Neural progenitor cell (in vitro differentiated cells): ENCODE results near the gene PACC1.

ENCODE experiments used
- CTCF ChIP-seq: fragments of 200-600 bp; sonication (generic); IDR thresholded peaks from 2 replicates; pipeline ENCODE4 v1.5.1; 2017; ENCODE audit warnings: antibody characterized with exemption, mild to moderate bottlenecking
- EZH2phosphoT487 ChIP-seq: fragments of 200-600 bp; sonication (generic); IDR thresholded peaks from 2 replicates; pipeline ENCODE4 v1.6.1; 2017; ENCODE audit warnings: antibody characterized with exemption

- TF ChIP-seq CTCF (no peak), EZH2phosphoT487 (no peak)
Observed at GRCh38 chr1:212329105-212329504, 85.6 kb downstream of the PACC1 start.
